Central memory CD8-positive, alpha-beta T cell (primary cell): ENCODE results near the gene SLC12A3.
"Not testable (repeated sequence)": the region's sequence is repeated elsewhere in the genome, so short reads cannot be mapped to it uniquely, and the experiment has no call there.

ENCODE experiments used
- ATAC-seq: fragments of 150-1000 bp; cut with Tn5 transposase; replicated peaks from 2 replicates; pipeline ENCODE4 v1.10.0; 2022; ENCODE audit warnings: mild to moderate bottlenecking, moderate FRiP score, moderate number of reproducible peaks; ENCODE audit not compliant: poor library complexity, severe bottlenecking; ENCODE audit errors: extremely low read depth
- DNase-seq, 2 donors: peaks; one replicate each; pipeline ENCODE4 v3.0.0; 2021; ENCODE audit warnings: low spot score in 2 of 2
- H3K27ac Mint-ChIP-seq: one replicate; pipeline ENCODE4 v1.8.0; 2022; ENCODE audit warnings: low read depth, mild to moderate bottlenecking, moderate library complexity, mixed read lengths
- H3K27me3 Mint-ChIP-seq: one replicate; pipeline ENCODE4 v1.8.0; 2022; ENCODE audit warnings: mixed read lengths
- H3K36me3 Mint-ChIP-seq: one replicate; pipeline ENCODE4 v1.8.0; 2022; ENCODE audit warnings: mild to moderate bottlenecking, moderate library complexity, mixed read lengths; ENCODE audit not compliant: insufficient read depth
- H3K4me1 Mint-ChIP-seq: one replicate; pipeline ENCODE4 v1.8.0; 2022; ENCODE audit warnings: mixed read lengths
- H3K4me3 Mint-ChIP-seq: one replicate; pipeline ENCODE4 v1.8.0; 2022; ENCODE audit warnings: mild to moderate bottlenecking, moderate library complexity, mixed read lengths
- H3K9me3 Mint-ChIP-seq: one replicate; pipeline ENCODE4 v1.8.0; 2022; ENCODE audit warnings: mixed read lengths

Gene SLC12A3

DNA sequence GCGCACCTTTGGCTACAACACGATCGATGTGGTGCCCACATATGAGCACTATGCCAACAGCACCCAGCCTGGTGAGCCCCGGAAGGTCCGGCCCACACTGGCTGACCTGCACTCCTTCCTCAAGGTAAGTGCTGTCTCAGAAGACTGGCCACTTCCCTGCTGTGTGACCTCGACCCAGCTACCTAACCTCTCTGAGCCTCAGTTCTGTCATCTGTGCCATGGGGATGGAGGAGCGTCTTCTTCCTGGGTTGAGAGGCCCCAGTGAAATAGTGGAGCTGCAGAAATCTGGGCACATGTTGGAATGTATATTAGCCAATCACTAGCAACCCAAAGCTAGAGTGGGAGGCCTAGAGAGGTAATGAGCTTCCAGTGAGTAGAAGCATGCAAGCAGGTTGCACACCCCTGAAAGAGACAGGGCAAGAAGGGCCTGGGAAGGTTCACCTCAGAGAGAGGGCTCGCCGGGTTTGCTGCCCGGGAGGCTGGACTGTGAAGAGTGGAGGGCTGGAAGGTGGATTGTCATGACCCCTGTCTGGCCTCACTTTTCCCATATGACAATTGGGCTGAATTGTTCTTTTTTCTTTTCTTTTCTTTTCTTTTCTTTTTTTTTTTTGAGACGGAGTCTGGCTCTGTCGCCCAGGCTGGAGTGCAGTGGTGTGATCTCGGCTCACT, 521 bp downstream of the SLC12A3 start:
- Mint-ChIP-seq H3K4me1 (peaks cover 50% of the 10 kb centered on the region), H3K27me3 (no peaks in the 10 kb centered on the region), H3K27ac (peak overlapping the region; percentile 25), H3K4me3 (no peak overlapping the region), H3K9me3 (no peaks in the 10 kb centered on the region), H3K36me3 (peaks cover 1% of the 10 kb centered on the region)
- ATAC-seq (no peak), DNase-seq (no peak)

DNA sequence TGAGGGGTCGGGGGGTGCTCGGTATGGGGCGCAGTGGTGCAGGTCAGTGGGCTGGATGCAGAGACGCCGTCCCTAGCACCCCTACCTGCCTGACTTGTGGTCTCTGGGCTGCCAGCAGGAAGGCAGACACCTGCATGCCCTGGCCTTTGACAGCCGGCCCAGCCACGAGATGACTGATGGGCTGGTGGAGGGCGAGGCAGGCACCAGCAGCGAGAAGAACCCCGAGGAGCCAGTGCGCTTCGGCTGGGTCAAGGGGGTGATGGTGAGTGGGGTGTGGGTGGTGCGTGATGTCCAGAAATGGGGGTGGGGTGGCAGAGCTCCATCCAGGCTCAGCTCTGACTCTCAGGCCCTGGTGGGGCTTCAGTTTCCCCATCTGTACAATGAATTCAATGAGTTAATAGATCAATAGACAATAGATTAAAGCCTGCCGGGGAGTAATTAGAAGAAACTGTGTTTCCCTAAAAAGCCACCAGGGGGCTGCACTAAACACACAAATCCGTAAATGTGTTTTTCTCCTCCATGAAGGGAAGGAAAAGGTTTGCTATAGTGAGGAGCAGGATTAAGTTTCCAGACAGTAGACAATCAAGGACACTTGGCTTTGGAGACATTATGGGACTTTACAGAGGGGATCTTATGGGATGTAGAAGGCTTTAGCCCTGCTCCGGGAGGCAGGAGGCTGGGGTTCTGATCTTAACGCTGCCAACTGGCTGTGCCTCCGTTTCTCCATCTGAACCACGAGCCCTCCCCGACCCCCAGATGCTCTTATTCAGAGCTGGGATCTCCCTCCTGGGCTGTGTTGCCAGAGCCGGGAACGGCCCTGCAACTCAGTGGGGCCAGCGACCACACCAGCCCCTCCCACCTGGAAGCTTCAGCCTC, 2.2 kb downstream of the SLC12A3 start:
- Mint-ChIP-seq H3K4me3 (no peak overlapping the region), H3K27ac (no peak overlapping the region), H3K4me1 (peaks cover 33% of the 10 kb centered on the region), H3K27me3 (no peaks in the 10 kb centered on the region), H3K36me3 (peaks cover 1% of the 10 kb centered on the region), H3K9me3 (no peaks in the 10 kb centered on the region)
- no peak for ATAC-seq
- DNase-seq, result peak in 1 of 2 donors; percentile 24

DNA sequence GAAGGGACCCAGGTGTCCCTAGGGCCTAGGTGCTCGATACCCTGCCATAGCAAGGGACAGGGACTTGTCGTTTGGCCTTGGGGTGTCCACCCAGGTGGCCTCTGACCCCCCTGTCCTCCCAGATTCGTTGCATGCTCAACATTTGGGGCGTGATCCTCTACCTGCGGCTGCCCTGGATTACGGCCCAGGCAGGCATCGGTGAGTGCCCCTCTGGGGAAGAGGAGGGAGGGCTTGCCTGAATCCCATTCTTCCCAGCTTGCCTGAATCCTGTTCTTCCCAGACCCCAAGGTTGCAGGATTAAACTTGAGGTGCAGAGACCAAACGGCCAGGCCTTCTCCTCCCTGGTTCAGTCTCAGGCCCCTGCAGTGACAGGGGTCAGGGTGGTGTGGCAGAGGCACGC, 3.2 kb downstream of the SLC12A3 start:
- no peaks in the 10 kb centered on the region for H3K9me3 Mint-ChIP-seq
- no peaks in the 10 kb centered on the region for H3K36me3 Mint-ChIP-seq

DNA sequence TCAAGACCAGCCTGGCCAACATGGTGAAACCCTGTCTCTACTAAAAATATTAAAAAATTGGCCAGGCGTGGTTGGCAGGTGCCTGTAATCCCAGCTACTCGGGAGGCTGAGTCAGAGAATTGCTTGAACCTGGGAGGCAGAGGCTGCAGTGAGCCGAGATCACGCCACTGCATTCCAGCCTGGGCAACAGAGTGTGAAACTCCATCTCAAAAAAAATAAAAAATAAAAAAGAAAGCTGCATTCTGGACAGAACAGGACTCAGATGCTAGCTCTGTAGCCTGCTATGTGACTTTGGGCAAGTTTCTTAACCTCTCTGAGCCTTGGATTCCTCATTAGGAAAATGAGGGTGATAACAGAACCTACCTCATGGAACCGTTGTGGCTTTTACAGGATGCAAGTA, 3.8 kb downstream of the SLC12A3 start:
- H3K27me3 Mint-ChIP-seq, H3K36me3 Mint-ChIP-seq, H3K9me3 Mint-ChIP-seq, H3K27ac Mint-ChIP-seq, ATAC-seq, H3K4me3 Mint-ChIP-seq, DNase-seq: not testable (repeated sequence)
- H3K4me1 Mint-ChIP-seq, result peaks cover 18% of the 10 kb centered on the region

More for the DNA sequence above, 3.2 kb downstream of the SLC12A3 start:
- Mint-ChIP-seq H3K4me3 (no peak overlapping the region), H3K4me1 (peaks cover 23% of the 10 kb centered on the region), H3K27me3 (no peaks in the 10 kb centered on the region), H3K27ac (no peak overlapping the region)
- ATAC-seq, result no peak
- no peak for DNase-seq

DNA sequence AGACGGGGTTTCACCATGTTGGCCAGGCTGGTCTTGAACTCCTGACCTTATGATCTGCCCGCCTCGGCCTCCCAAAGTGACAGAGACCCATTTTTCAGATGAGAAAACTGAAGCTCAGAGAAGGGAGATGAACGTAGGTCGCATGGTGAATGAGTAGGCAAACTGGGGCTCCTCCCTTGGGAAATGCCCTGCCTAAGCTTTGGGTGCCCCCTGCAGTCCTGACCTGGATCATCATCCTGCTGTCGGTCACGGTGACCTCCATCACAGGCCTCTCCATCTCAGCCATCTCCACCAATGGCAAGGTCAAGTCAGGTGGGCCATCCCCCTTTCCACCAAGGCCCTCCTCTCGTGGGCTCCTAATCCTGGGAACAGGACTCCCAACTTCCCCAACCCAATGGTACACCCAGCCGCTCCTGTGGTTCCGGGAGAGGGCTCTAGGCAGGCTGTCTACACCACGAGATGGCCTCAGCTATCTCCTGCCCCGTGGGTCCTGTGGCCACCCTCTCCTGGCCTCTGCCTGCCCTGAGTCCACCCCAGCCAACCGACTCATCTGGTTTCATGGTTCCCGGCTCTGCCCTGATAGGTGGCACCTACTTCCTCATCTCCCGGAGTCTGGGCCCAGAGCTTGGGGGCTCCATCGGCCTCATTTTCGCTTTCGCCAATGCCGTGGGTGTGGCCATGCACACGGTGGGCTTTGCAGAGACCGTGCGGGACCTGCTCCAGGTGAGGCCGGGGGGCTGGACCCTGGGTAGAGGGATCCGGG, 4.7 kb downstream of the SLC12A3 start:
- no peak overlapping the region for H3K27ac Mint-ChIP-seq
- no peaks in the 10 kb centered on the region for H3K9me3 Mint-ChIP-seq
- no peak for DNase-seq
- no peaks in the 10 kb centered on the region for H3K36me3 Mint-ChIP-seq
- no peak overlapping the region for H3K4me3 Mint-ChIP-seq
- ATAC-seq, result peak; percentile 65
- H3K27me3 Mint-ChIP-seq, result no peaks in the 10 kb centered on the region
- H3K4me1 Mint-ChIP-seq, result peaks cover 14% of the 10 kb centered on the region

DNA sequence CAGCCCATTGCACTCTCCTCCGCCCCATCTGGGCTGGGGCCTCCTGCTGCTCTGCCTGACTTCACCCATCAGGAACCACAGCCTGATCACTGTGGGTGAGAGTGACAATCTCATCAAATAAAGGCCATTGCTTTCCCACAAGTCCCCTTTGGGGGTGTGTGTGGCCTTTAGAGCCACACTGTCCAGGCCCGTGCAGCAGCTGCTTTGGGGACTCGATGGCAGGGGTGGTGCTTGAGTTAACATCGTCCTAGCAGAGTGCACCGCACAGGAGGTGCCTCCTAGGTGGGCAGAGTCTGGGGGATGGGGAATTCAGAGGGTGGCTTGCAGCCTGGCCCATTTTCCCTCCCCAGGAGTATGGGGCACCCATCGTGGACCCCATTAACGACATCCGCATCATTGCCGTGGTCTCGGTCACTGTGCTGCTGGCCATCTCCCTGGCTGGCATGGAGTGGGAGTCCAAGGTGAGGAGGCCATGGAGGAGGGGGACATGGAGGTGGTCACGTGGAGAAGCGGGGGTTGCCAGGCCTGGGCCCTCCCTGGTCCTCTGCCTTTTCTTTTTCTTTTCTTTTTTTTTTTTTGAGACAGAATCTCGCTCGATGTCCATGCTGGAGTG, 5.4 kb downstream of the SLC12A3 start:
- no peak for ATAC-seq
- H3K4me1 Mint-ChIP-seq, result peaks cover 9% of the 10 kb centered on the region
- H3K9me3 Mint-ChIP-seq, result no peaks in the 10 kb centered on the region
- no peaks in the 10 kb centered on the region for H3K27me3 Mint-ChIP-seq
- no peaks in the 10 kb centered on the region for H3K36me3 Mint-ChIP-seq
- H3K4me3 Mint-ChIP-seq, result no peak overlapping the region
- no peak overlapping the region for H3K27ac Mint-ChIP-seq
- no peak for DNase-seq

DNA sequence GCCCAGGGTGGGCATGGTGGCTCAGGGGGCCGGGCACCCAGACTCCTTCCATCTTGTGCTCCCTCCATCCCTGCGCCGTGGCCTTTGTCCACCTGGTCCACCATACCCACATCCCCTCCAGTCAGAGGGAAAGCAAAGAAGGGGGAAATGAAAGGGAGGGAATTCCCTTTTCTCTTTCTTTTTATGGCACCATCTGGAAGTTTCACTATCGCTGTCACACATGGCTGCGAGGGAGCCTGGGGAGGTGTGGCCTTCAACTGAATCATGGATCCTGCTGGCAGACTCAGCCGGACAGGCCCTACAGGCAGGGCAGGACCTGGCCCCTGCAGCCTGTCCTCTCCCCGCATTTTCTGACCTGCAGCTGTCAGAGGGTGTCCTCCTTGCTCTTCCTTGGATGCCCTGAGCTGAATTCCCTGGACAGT, 6.2 kb downstream of the SLC12A3 start:
- DNase-seq (no peak), ATAC-seq (no peak)
- Mint-ChIP-seq H3K36me3 (no peaks in the 10 kb centered on the region), H3K27ac (no peak overlapping the region), H3K27me3 (no peaks in the 10 kb centered on the region), H3K4me3 (no peak overlapping the region), H3K4me1 (peaks cover 7% of the 10 kb centered on the region), H3K9me3 (no peaks in the 10 kb centered on the region)

DNA sequence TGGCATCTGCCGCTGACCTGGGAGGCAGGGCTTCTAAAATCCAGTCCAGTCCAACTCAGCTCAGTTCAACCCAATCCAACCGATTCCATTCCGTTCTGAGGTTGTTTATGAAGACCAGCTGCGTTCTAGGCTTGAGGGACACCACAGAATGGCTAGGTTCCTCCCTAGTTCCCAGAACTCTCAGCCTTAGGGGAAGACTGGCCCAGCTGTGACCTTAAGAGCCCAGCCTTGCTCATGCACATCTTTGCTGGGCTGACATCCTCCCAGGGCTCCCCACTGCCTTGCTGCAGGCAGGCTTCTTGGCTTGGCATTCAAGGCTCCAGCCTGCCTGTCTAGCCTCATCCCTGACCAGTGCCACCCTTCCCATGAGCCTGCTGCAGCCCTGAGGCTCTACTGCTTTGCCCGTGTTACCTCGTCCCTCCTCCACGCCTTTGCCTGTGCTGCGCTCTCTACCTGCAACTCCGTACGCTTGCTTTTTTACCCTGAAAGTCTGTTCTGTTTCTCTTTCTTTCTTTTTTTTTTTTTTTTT, 7.9 kb downstream of the SLC12A3 start:
- Mint-ChIP-seq H3K4me3 (no peak overlapping the region), H3K27me3 (no peaks in the 10 kb centered on the region), H3K27ac (no peak overlapping the region), H3K9me3 (no peaks in the 10 kb centered on the region), H3K4me1 (no peaks in the 10 kb centered on the region), H3K36me3 (no peaks in the 10 kb centered on the region)
- ATAC-seq (no peak), DNase-seq (no peak)

DNA sequence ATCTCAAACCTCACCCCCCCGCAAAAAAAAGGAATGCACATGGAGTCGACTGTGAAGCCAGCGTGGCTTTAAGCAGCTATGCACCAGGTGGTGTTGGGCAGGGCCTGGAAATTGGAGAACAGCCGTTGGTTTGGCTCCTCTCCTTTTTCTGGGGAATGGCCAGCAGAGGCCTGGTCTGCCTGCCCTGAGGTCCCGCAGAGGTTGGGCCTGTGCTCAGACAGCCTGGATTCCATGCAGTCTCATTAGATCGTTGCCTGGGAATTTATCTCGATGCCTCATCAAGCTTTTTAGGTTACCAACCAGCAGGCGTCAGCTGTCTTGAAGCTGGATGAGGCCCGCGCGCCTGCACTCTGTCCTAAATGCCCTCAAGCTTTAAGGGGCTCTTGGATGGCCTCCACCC, 9.8 kb downstream of the SLC12A3 start:
- Mint-ChIP-seq H3K36me3 (peaks cover 2% of the 10 kb centered on the region), H3K27ac (no peak overlapping the region), H3K9me3 (no peaks in the 10 kb centered on the region), H3K4me3 (no peak overlapping the region), H3K27me3 (no peaks in the 10 kb centered on the region), H3K4me1 (no peaks in the 10 kb centered on the region)
- ATAC-seq (no peak), DNase-seq (no peak)

DNA sequence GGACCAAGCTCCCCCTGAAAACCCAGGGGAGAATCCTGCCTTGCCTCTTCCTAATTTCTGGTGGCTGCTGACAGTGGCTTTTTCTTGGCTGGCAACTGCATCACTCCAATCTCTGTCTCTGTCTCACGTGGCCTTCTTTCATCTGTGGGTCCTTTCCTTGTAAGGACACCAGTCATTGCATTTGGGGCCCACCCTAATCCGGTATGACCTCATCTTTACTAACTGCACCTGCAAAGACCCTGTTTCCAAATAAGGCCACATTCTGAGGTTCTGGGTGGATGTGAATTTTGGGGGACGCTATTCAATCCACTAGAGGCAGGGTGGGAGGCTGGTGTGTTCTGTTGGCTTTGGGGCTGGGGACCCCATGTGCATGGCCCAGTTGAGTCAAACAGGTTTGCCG, 11.0 kb downstream of the SLC12A3 start:
- DNase-seq, result no peak
- no peak for ATAC-seq
- H3K4me3 Mint-ChIP-seq, result no peak overlapping the region
- H3K4me1 Mint-ChIP-seq, result no peaks in the 10 kb centered on the region
- no peak overlapping the region for H3K27ac Mint-ChIP-seq
- H3K27me3 Mint-ChIP-seq, result no peaks in the 10 kb centered on the region
- H3K9me3 Mint-ChIP-seq, result no peaks in the 10 kb centered on the region
- H3K36me3 Mint-ChIP-seq, result peaks cover 2% of the 10 kb centered on the region

DNA sequence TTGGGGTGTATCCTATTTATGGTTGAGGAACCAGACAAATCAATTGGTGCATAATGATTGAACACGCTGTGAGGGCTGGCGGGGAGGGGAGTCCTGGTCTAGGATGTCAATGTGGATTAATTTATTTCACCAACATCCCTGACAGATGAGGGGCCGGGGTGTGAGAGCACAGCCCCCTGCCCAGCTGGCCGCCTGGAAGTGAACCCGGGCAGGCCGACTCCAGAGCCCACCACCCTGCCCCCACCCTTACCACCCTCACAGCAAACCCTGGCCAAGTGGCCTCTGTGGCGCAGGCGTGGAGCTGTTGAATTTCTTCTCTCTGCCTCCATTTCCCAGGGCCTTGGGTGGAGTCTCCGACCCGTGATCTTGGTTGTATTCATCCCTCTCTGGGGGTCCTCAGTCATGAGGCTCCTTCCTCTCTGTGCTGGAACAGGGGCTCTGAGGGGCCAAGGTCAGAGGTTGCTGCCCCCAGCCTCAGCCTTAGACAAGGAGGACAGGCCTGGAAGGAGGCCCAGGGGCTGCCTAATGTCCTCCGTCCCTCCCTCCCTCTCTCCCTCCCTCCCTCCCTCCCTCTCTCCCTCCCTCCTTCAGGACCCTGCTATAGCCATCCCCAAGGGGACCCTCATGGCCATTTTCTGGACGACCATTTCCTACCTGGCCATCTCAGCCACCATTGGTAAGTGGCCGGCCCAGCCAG, 12.6 kb downstream of the SLC12A3 start:
- peaks cover 2% of the 10 kb centered on the region for H3K36me3 Mint-ChIP-seq
- no peak overlapping the region for H3K4me3 Mint-ChIP-seq
- no peaks in the 10 kb centered on the region for H3K4me1 Mint-ChIP-seq
- ATAC-seq (no peak), DNase-seq (no peak)
- H3K27me3 Mint-ChIP-seq, result no peaks in the 10 kb centered on the region
- no peak overlapping the region for H3K27ac Mint-ChIP-seq
- no peaks in the 10 kb centered on the region for H3K9me3 Mint-ChIP-seq
